ENCODE data around the gene CDC42EP2.
A peak's percentile ranks its signal among the peaks of the same experiment; 100 is the strongest.

CDC42EP2 gene, protein sequence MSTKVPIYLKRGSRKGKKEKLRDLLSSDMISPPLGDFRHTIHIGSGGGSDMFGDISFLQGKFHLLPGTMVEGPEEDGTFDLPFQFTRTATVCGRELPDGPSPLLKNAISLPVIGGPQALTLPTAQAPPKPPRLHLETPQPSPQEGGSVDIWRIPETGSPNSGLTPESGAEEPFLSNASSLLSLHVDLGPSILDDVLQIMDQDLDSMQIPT

GRCh38 chr11:65314501-65315203 lies at the start of gene CDC42EP2:
CDC42EP2 (plus strand) TSS chr11:65314866; CDS start chr11:65320899, 6,033 bp downstream.
- DNase-seq: no peak

DNA sequence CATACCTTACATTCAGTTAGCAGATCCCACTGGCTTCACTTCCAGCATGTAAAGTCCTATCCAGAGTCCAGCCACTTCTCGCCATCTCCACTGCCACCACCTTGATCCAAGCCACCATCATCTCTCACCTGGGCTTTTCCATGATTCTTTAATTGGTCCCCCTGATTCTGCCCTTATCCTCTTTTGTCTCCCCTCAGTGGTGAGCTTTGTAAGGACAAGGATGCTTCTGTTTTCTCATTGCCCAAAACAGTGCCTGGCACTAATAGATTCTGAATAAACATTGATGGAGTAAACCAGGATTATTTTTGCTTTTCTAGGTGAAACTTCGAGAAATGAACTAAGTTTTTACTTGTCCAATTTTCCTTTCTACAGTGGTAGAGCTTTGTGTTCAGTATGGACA lies 48.5 kb upstream of the CDC42EP2 start:
- DNase-seq: no peak

GRCh38 chr11:65274735-65275682 lies 39.7 kb upstream of the CDC42EP2 start:
- peak; percentile 18 for DNase-seq

GRCh38 chr11:65275906-65276305 lies 38.8 kb upstream of the CDC42EP2 start:
- no peak for DNase-seq

DNA sequence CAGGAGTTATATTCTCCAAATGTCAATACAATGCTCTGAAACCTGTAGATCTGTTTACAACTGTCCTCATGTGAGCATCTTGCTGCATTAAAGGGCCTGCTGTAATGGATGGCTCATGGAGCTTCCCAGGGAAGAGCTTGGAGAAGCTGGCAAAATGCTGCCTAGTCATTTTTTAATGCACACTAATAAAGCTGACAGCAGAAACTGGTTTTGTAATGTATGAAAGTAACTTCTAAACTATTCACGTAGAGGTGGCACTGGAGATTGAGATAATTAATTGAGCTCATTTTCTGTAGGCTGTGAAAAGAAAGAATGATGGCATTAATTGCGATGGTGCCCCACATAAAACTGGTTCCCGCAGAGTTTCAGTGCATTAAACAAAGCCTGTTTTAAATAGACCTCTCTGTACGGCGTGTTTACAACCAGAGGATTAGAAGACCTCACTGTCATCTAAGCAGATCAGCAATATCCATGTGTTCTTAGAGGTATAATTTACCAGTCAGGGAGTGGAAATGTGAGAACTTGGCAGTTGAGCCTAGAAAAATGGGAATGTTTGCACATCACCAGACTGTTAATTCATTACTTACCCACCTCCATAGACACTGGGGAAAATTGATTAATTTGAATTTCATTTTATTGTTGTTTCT lies 36.9 kb upstream of the CDC42EP2 start:
- DNase-seq: no peak

- no peak for DNase-seq
Measured at GRCh38 chr11:65278356-65278755, 36.3 kb upstream of the CDC42EP2 start.

DNA sequence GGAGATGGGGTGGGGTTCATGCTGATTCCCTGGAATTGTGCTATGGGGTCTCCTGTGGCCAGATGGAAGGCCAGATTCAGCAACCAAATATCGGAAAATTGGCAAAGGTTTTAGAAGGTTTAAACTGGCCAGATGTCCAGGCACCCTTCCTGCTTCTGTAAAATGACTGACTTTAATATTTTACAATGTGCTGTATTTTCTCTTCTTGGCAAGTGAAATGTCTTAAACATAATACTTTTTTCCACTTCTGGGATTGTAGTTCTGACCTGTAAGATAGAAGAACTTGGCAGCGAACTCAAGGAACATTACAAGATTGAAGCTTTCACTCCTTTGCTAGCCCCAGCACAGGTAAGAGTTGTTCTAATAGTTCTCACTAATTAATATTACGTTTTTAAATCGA lies 35.4 kb upstream of the CDC42EP2 start:
- no peak for DNase-seq

- no peak for DNase-seq
Measured at GRCh38 chr11:65279741-65280440, 34.8 kb upstream of the CDC42EP2 start.

DNA sequence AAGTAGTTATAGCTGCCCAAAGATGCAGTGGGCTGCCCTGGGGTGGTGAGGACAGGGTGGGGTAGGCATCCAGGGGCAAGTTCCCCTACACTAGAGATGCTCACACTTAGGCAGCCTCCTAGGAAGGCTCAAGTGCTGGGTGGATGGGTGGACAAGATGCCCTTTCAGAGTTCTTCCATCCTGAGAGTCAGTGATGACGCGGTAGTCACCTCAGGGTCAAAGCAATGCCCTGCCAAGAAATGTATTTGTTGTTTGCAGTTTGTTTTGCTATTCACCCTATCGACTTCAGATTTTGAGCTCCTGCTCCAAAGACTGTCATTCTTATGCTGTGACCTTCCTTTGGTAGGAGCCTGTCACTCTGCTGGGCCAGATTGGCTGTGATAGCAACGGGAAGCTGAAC lies 34.0 kb upstream of the CDC42EP2 start:
- no peak for DNase-seq

DNA sequence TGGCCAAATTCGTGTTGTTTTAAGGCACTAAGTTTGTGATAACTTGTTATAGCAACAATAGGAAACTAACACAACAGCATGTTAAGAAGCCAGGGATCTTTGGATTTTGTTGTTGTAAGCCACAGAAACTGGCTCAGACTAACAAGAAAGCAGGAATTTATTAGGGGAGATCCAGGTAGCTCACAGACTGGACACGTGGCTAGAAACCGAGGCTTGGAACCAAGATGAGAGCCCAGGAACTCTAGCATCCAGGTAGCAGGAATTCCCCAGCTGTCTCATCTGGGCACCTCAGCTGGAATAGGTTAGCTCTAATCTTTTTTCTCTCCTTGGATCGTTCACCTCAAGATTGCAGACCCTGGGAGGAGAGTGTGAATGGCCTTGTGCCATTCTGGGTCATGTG lies 28.0 kb upstream of the CDC42EP2 start:
- no peak for DNase-seq

GRCh38 chr11:65287601-65288000 lies 27.1 kb upstream of the CDC42EP2 start:
- DNase-seq: no peak

- peak; percentile 23 for DNase-seq
Measured at GRCh38 chr11:65288706-65289536, 25.7 kb upstream of the CDC42EP2 start.

- peak; percentile 97 for DNase-seq
Measured at GRCh38 chr11:65290448-65291165, 24.1 kb upstream of the CDC42EP2 start.

DNA sequence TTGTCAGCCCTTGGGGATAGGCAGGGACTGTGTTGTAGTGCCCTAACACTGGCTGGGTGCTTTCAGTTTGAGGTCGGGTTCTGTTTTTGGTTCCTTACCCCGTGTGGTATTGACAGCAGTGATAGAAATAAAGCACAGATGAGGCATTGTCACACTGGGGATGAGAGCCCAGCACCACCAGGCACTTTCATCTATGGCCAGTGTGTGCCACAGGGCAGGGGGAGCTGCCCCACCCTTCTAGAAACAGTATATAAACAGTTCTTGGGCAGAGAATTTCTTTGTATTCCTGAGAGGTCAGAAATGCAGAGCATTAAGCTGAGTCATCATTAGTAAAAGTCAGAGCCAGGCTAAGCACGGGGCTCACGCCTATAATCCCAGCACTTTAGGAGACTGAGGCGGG lies 23.1 kb upstream of the CDC42EP2 start:
- no peak for DNase-seq

GRCh38 chr11:65292890-65293289 lies 21.8 kb upstream of the CDC42EP2 start:
- DNase-seq: peak; percentile 33

GRCh38 chr11:65293909-65294381 lies 20.7 kb upstream of the CDC42EP2 start:
- DNase-seq: no peak

DNA sequence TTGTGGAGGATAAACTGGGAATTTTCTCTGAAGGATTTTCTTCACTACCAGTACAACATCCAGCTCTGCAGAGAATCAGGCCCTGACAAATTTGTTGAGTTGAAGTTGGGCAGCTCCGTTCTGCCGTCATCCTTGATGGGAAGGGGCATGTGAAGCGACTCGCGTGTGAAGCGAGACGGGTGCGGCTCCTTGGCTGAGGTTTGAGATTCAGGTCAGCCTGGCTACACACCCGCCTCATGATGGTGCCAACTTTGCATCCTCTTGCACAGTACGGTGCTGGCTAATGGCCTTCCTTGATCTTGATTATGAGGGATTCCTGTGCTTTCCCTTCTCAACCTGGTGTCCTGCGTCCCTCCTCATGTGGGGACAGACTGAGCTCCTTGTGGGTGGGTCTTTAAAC lies 19.7 kb upstream of the CDC42EP2 start:
- DNase-seq: no peak

GRCh38 chr11:65295571-65296341 lies 18.9 kb upstream of the CDC42EP2 start:
- DNase-seq: no peak

- no peak for DNase-seq
Measured at GRCh38 chr11:65297026-65297672, 17.5 kb upstream of the CDC42EP2 start.

Data from GF-D8 (cell line).